Subcutaneous abdominal adipose tissue (tissue), 5 donors: ENCODE measurements around the gene PEPD.

Experiments
- H3K27ac ChIP-seq: one replicate; pipeline ENCODE4 v1.7.0; 2013; ENCODE audit warnings: low read depth, mild to moderate bottlenecking, inconsistent platforms, low read length, moderate library complexity
- H3K27me3 ChIP-seq, 5 donors: one replicate each; pipeline ENCODE4 v1.7.0; 2013; ENCODE audit warnings: low read length in 5 of 5, inconsistent platforms in 1 of 5; ENCODE audit not compliant: control insufficient read depth in 5 of 5, insufficient read depth in 4 of 5
- H3K36me3 ChIP-seq, 5 donors: one replicate each; pipeline ENCODE4 v1.7.0; 2013; ENCODE audit warnings: low read length in 5 of 5; ENCODE audit not compliant: control insufficient read depth in 5 of 5, insufficient read depth in 5 of 5
- H3K4me1 ChIP-seq, 5 donors: one replicate each; pipeline ENCODE4 v1.7.0; 2013; ENCODE audit warnings: low read length in 5 of 5, mild to moderate bottlenecking in 3 of 5, moderate library complexity in 1 of 5; ENCODE audit not compliant: control insufficient read depth in 5 of 5, insufficient read depth in 5 of 5
- H3K4me3 ChIP-seq, 5 donors: one replicate each; pipeline ENCODE4 v1.7.0; 2013; ENCODE audit warnings: low read length in 5 of 5, low read depth in 1 of 5
- H3K9ac ChIP-seq, 5 donors: one replicate each; pipeline ENCODE4 v1.7.0; 2013; ENCODE audit warnings: low read length in 5 of 5, mild to moderate bottlenecking in 4 of 5, moderate library complexity in 3 of 5
- H3K9me3 ChIP-seq, 5 donors: one replicate each; pipeline ENCODE4 v1.7.0; 2013; ENCODE audit warnings: low read length in 5 of 5; ENCODE audit not compliant: control insufficient read depth in 5 of 5
- donor health status: healthy.
- donor health status: healthy.
- donor health status: healthy.
- donor health status: healthy.
- donor health status: healthy.

Gene PEPD

GRCh38 chr19:33418871-33419787, 102.5 kb downstream of the PEPD start:
- no peaks in the 10 kb centered on the region for H3K9me3 ChIP-seq
- H3K9ac ChIP-seq = no peak overlapping the region
- H3K4me3 ChIP-seq = no peak overlapping the region
- peaks cover 0 to 21% (median 11%) of the 10 kb centered on the region in 5 donors for H3K36me3 ChIP-seq
- H3K4me1 ChIP-seq = peaks cover 0 to 10% (median 8%) of the 10 kb centered on the region in 5 donors
- H3K27ac ChIP-seq = no peak overlapping the region
- H3K27me3 ChIP-seq = no peaks in the 10 kb centered on the region

GRCh38 chr19:33418461-33418860, 103.1 kb downstream of the PEPD start:
- Histone ChIP-seq H3K27ac (no peak overlapping the region), H3K36me3 (peaks cover 0 to 21% (median 11%) of the 10 kb centered on the region in 5 donors), H3K9ac (no peak overlapping the region), H3K9me3 (no peaks in the 10 kb centered on the region), H3K27me3 (no peaks in the 10 kb centered on the region), H3K4me1 (peaks cover 0 to 10% (median 8%) of the 10 kb centered on the region in 5 donors), H3K4me3 (no peak overlapping the region)

GRCh38 chr19:33417751-33418150, 103.8 kb downstream of the PEPD start:
- H3K4me1 ChIP-seq = peaks cover 0 to 10% (median 8%) of the 10 kb centered on the region in 5 donors
- H3K27me3 ChIP-seq = no peaks in the 10 kb centered on the region
- H3K9ac ChIP-seq = no peak overlapping the region
- H3K9me3 ChIP-seq = no peaks in the 10 kb centered on the region
- H3K36me3 ChIP-seq = peaks cover 0 to 28% (median 14%) of the 10 kb centered on the region in 5 donors
- no peak overlapping the region for H3K27ac ChIP-seq
- no peak overlapping the region for H3K4me3 ChIP-seq

- Histone ChIP-seq H3K4me1 (peaks cover 0 to 10% (median 8%) of the 10 kb centered on the region in 5 donors), H3K9me3 (no peaks in the 10 kb centered on the region), H3K27me3 (no peaks in the 10 kb centered on the region), H3K4me3 (no peak overlapping the region), H3K27ac (no peak overlapping the region), H3K9ac (no peak overlapping the region), H3K36me3 (peaks cover 0 to 25% (median 17%) of the 10 kb centered on the region in 5 donors)
These were observed 105.0 kb downstream of the PEPD start for GRCh38 chr19:33416307-33417215.

GRCh38 chr19:33414667-33415605, 106.7 kb downstream of the PEPD start:
- Histone ChIP-seq H3K27ac (no peak overlapping the region), H3K9ac (no peak overlapping the region), H3K4me1 (peaks cover 0 to 10% (median 8%) of the 10 kb centered on the region in 5 donors), H3K4me3 (no peak overlapping the region), H3K27me3 (no peaks in the 10 kb centered on the region), H3K36me3 (peaks cover 0 to 41% (median 30%) of the 10 kb centered on the region in 5 donors), H3K9me3 (no peaks in the 10 kb centered on the region)

GRCh38 chr19:33413868-33414666, 107.5 kb downstream of the PEPD start:
- Histone ChIP-seq H3K4me1 (peaks cover 0 to 10% (median 8%) of the 10 kb centered on the region in 5 donors), H3K36me3 (peaks cover 0 to 42% (median 31%) of the 10 kb centered on the region in 5 donors), H3K9ac (no peak overlapping the region), H3K27ac (no peak overlapping the region), H3K4me3 (no peak overlapping the region), H3K9me3 (no peaks in the 10 kb centered on the region), H3K27me3 (no peaks in the 10 kb centered on the region)

- Histone ChIP-seq H3K27me3 (no peaks in the 10 kb centered on the region), H3K4me3 (no peak overlapping the region), H3K9ac (no peak overlapping the region), H3K9me3 (no peaks in the 10 kb centered on the region), H3K27ac (no peak overlapping the region), H3K4me1 (peaks cover 0 to 10% (median 8%) of the 10 kb centered on the region in 5 donors), H3K36me3 (peaks cover 0 to 40% (median 28%) of the 10 kb centered on the region in 5 donors)
These were observed 108.2 kb downstream of the PEPD start for GRCh38 chr19:33413426-33413725.

GRCh38 chr19:33412601-33413425, 108.8 kb downstream of the PEPD start:
- H3K27me3 ChIP-seq = no peaks in the 10 kb centered on the region
- no peak overlapping the region for H3K4me3 ChIP-seq
- peaks cover 0 to 45% (median 28%) of the 10 kb centered on the region in 5 donors for H3K36me3 ChIP-seq
- H3K27ac ChIP-seq = no peak overlapping the region
- H3K4me1 ChIP-seq = peaks cover 0 to 10% (median 8%) of the 10 kb centered on the region in 5 donors
- no peak overlapping the region for H3K9ac ChIP-seq
- H3K9me3 ChIP-seq = no peaks in the 10 kb centered on the region
